SK-N-SH (cell line): Measurements from ENCODE around the gene GABRR2. TPM values are rescaled to one million over a fixed set of nuclear protein-coding genes. Genes with fewer than 3 reads are reported as not detected.
A peak's percentile ranks its signal among the peaks of the same experiment; 100 is the strongest.

Experiments
- CTCF ChIA-PET: fragments of 300-600, 350-600 bp; formaldehyde crosslinking; extraction: SDS; loops from one replicate; lab custom pipeline; 2021; lab: Yijun Ruan, JAX
- POLR2A ChIA-PET: fragments of 350-600 bp; sonication (Branson Sonifier 250); formaldehyde crosslinking; extraction: SDS; loops from one replicate; lab custom pipeline; 2020; ENCODE audit warnings: antibody characterized with exemption, inconsistent platforms; lab: Yijun Ruan, JAX
- DNase-seq: peaks from one replicate; pipeline ENCODE4 v3.0.0; 2012
- H2AFZ ChIP-seq: fragments of 200-600 bp; sonication (generic); 2 replicates; pipeline ENCODE4 v1.8.1; 2016; ENCODE audit warnings: antibody characterized with exemption, mild to moderate bottlenecking, low read depth
- H3F3A ChIP-seq: fragments of 200-600 bp; sonication (generic); replicated peaks from 2 replicates; pipeline ENCODE3; 2016; ENCODE audit warnings: antibody characterized with exemption, mild to moderate bottlenecking; ENCODE audit not compliant: insufficient read depth
- H3K27ac ChIP-seq, 2 experiments: fragments of 200-500 bp in 1 of 2; fragments of 200-600 bp in 1 of 2; sonication (Bioruptor generic) in 1 of 2; sonication (generic), shearing (Covaris generic) in 1 of 2; 2 replicates each; pipeline versions ENCODE4 v1.5.1 to v1.6.1; 2014 to 2016; ENCODE audit warnings: low read depth in 2 of 2, inconsistent platforms in 1 of 2, low read length in 1 of 2, mild to moderate bottlenecking in 1 of 2, mixed read lengths in 1 of 2
- H3K27me3 ChIP-seq: fragments of 200-600 bp; sonication (generic), shearing (Covaris generic); 2 replicates; pipeline ENCODE4 v1.6.1; 2016; ENCODE audit warnings: mixed run types; ENCODE audit not compliant: insufficient read depth
- H3K36me3 ChIP-seq, 2 experiments: fragments of 200-500 bp in 1 of 2; fragments of 200-600 bp in 1 of 2; sonication (Bioruptor generic) in 1 of 2; sonication (generic) in 1 of 2; replicated peaks in 1 of 2; 2 replicates each; pipeline versions ENCODE3 to v1.5.1; 2014 to 2016; ENCODE audit warnings: low read length in 1 of 2, mild to moderate bottlenecking in 1 of 2; ENCODE audit not compliant: insufficient read depth in 2 of 2, control insufficient read depth in 1 of 2
- H3K4me1 ChIP-seq, 2 experiments: fragments of 200-500 bp in 1 of 2; fragments of 200-600 bp in 1 of 2; sonication (Bioruptor generic) in 1 of 2; sonication (generic), shearing (Covaris generic) in 1 of 2; 2 replicates each; pipeline versions ENCODE4 v1.5.1 to v1.6.1; 2014 to 2016; ENCODE audit warnings: low read depth in 1 of 2, low read length in 1 of 2, mixed run types in 1 of 2; ENCODE audit not compliant: insufficient read depth in 2 of 2, control insufficient read depth in 1 of 2
- H3K4me2 ChIP-seq: fragments of 200-600 bp; sonication (generic), shearing (Covaris generic); 2 replicates; pipeline ENCODE4 v1.6.1; 2017; ENCODE audit warnings: mixed run types
- H3K4me3 ChIP-seq, 2 experiments: fragments of 200-500 bp in 1 of 2; fragments of 200-600 bp in 1 of 2; sonication (Bioruptor generic) in 1 of 2; sonication (generic), shearing (Covaris generic) in 1 of 2; 2 replicates each; pipeline versions ENCODE4 v1.5.1 to v1.8.1; 2014 to 2016; ENCODE audit warnings: low read depth in 2 of 2, inconsistent platforms in 1 of 2, low read length in 1 of 2, mild to moderate bottlenecking in 1 of 2, mixed read lengths in 1 of 2, moderate library complexity in 1 of 2
- H3K79me2 ChIP-seq: fragments of 200-600 bp; sonication (generic); 2 replicates; pipeline ENCODE4 v1.8.1; 2017; ENCODE audit warnings: mild to moderate bottlenecking; ENCODE audit not compliant: insufficient read depth
- H3K9ac ChIP-seq: fragments of 200-600 bp; sonication (generic); 2 replicates; pipeline ENCODE4 v1.6.1; 2017; ENCODE audit warnings: mixed run types
- H3K9me2 ChIP-seq: fragments of 200-600 bp; sonication (generic); 2 replicates; pipeline ENCODE4 v1.6.1; 2017; ENCODE audit warnings: mixed run types
- H3K9me3 ChIP-seq: fragments of 200-600 bp; sonication (generic); 2 replicates; pipeline ENCODE4 v1.6.1; 2017; ENCODE audit warnings: mixed run types, mild to moderate bottlenecking, moderate library complexity
- H4K20me1 ChIP-seq: fragments of 200-600 bp; sonication (generic); 2 replicates; pipeline ENCODE4 v1.6.1; 2017; ENCODE audit warnings: mild to moderate bottlenecking, mixed run types; ENCODE audit not compliant: insufficient read depth
- CTCF ChIP-seq: fragments of 200-600 bp; sonication (generic); IDR thresholded peaks from 2 replicates; pipeline ENCODE4 v1.6.1; 2017; ENCODE audit warnings: antibody characterized with exemption, mild to moderate bottlenecking, moderate library complexity
- EP300 ChIP-seq, 2 experiments: IDR thresholded peaks; 2 replicates each; pipeline versions ENCODE4 v1.4.0 to v1.6.1; 2012; ENCODE audit warnings: borderline replicate concordance in 1 of 2, low read depth in 1 of 2, low read length in 1 of 2
- MAX ChIP-seq: IDR thresholded peaks from 2 replicates; pipeline ENCODE4 v1.4.0; 2012; ENCODE audit warnings: low read depth
- MXI1 ChIP-seq: IDR thresholded peaks from 2 replicates; pipeline ENCODE4 v1.6.1; 2012; ENCODE audit warnings: mild to moderate bottlenecking, low read depth, low read length, improper control_type of control experiment
- NRF1 ChIP-seq: IDR thresholded peaks from 2 replicates; pipeline ENCODE4 v1.6.1; 2012; ENCODE audit warnings: low read depth, mild to moderate bottlenecking, low read length
- PBX3 ChIP-seq: IDR thresholded peaks from 2 replicates; pipeline ENCODE4; 2012
- RAD21 ChIP-seq: IDR thresholded peaks from 2 replicates; pipeline ENCODE4 v1.6.1; 2012; ENCODE audit warnings: mild to moderate bottlenecking, low read length
- RCOR1 ChIP-seq: fragments of 150-350 bp; IDR thresholded peaks from 2 replicates; pipeline ENCODE4 v1.6.1; 2017; ENCODE audit warnings: antibody characterized with exemption, low read length
- RFX5 ChIP-seq: IDR thresholded peaks from 2 replicates; pipeline ENCODE4 v1.6.1; 2012; ENCODE audit warnings: mild to moderate bottlenecking, improper control_type of control experiment, low read length
- SIN3A ChIP-seq: IDR thresholded peaks from 2 replicates; pipeline ENCODE4 v1.6.1; 2012; ENCODE audit warnings: low read depth, mild to moderate bottlenecking, low read length, moderate library complexity, borderline replicate concordance
- TAF1 ChIP-seq: IDR thresholded peaks from 2 replicates; pipeline ENCODE4 v1.6.1; 2012; ENCODE audit warnings: low read depth, mild to moderate bottlenecking, low read length, moderate library complexity, borderline replicate concordance
- USF1 ChIP-seq: IDR thresholded peaks from 2 replicates; pipeline ENCODE4 v1.4.0; 2012; ENCODE audit warnings: low read depth, borderline replicate concordance
- YY1 ChIP-seq: IDR thresholded peaks from 2 replicates; pipeline ENCODE4 v1.4.0; 2012; ENCODE audit warnings: low read depth, mild to moderate bottlenecking
- WGBS: methylation state at CpG from one replicate; pipeline ENCODE4 v1.1.6; 2017; ENCODE audit warnings: low lambda C conversion rate; 5-methylcytosine and 5-hydroxymethylcytosine counted together
- polyA plus RNA-seq, 3 experiments: library from polyadenylated mRNA; depleted of rRNA; stranded (reverse); fragments of >200 nt; gene quantifications; 2 replicates each; pipeline ENCODE4 v1.2.3, GENCODE V29; 2012

GABRR2 gene
- polyA plus RNA-seq, 1 of the 3 experiments (the other 2 are of a cell fraction): 0.18 TPM

GRCh38 chr6:89353118-89353556, 38.0 kb upstream of the GABRR2 start:
- H3K27ac ChIP-seq: peak overlapping the region; percentile 93
- H3K9me2 ChIP-seq: no peaks in the 10 kb centered on the region
- H3K27me3 ChIP-seq: no peaks in the 10 kb centered on the region
- H3F3A ChIP-seq: peaks cover 4% of the 10 kb centered on the region
- peak overlapping the region; percentile 96 for H3K9ac ChIP-seq
- peaks cover 12 to 20% of the 10 kb centered on the region in 2 experiments for H3K4me1 ChIP-seq
- CTCF ChIA-PET: interaction anchor here (1.4 to 4.5 kb wide), 3 partner anchors 14 to 236 kb away, joined by 3 to 34 read pairs (median 18); no protein-coding TSS in a partner anchor
- H3K4me2 ChIP-seq: peak overlapping the region; percentile 77; the same call in 1 of the 2 replicates
- peaks cover 49% of the 10 kb centered on the region for H3K79me2 ChIP-seq
- no peaks in the 10 kb centered on the region for H3K9me3 ChIP-seq
- H2AFZ ChIP-seq: peak overlapping the region; percentile 86
- WGBS: 51% methylated on average over 27 of the region's 27 CpGs
- POLR2A ChIA-PET: interaction anchor here (0.7 to 2.4 kb wide), 4 partner anchors 19 to 371 kb away, joined by 3 to 9 read pairs (median 4); partner anchors contain the start of gene PNRC1
- no peak for DNase-seq
- no peak for TF ChIP-seq SIN3A
- no peak for TF ChIP-seq RAD21
- no peak for TF ChIP-seq MAX
- H4K20me1 ChIP-seq: peaks cover 25% of the 10 kb centered on the region
- no peaks in the 10 kb centered on the region for H3K36me3 ChIP-seq
- H3K4me3 ChIP-seq: peak overlapping the region; percentile 87 to 89

GRCh38 chr6:89352278-89353117, 37.4 kb upstream of the GABRR2 start, which contains the start of gene UBE2J1:
Gene UBE2J1 (minus strand): TSS chr6:89352722. CDS start chr6:89352569, 153 bp downstream.
- ChIA-PET POLR2A (interaction anchor here (0.7 to 2.4 kb wide), 6 partner anchors 13 to 370 kb away, joined by 3 to 9 read pairs (median 4); partner anchors contain the start of gene PNRC1), CTCF (interaction anchor here (1.0 to 4.5 kb wide), 7 partner anchors 8 to 235 kb away, joined by 3 to 34 read pairs (median 3); no protein-coding TSS in a partner anchor)
- Histone ChIP-seq H3K4me2 (peak within 1 kb of the TSS; percentile 77), H3K27ac (peak within 1 kb of the TSS; percentile 93), H2AFZ (peak within 1 kb of the TSS; percentile 86), H4K20me1 (peaks cover 31% of the 10 kb centered on the region), H3K9ac (peak within 1 kb of the TSS; percentile 96), H3K27me3 (no peaks in the 10 kb centered on the region), H3K36me3 (no peaks in the 10 kb centered on the region), H3K79me2 (peaks cover 56% of the 10 kb centered on the region), H3K4me3 (peak within 1 kb of the TSS; percentile 87 to 89), H3F3A (peaks cover 7% of the 10 kb centered on the region), H3K9me2 (no peaks in the 10 kb centered on the region), H3K4me1 (peaks cover 16 to 26% of the 10 kb centered on the region in 2 experiments), H3K9me3 (no peaks in the 10 kb centered on the region)
- TF ChIP-seq TAF1: peak; percentile 72
- TF ChIP-seq MAX: peak; percentile 55
- peak; percentile 4; the same call in 1 of the 2 replicates for TF ChIP-seq CTCF
- 0 out of 2 replicates have a peak, but pooled peaks have one; percentile 29 for TF ChIP-seq YY1
- no peak for TF ChIP-seq USF1
- no peak for TF ChIP-seq RCOR1
- peak; percentile 54; the same call in 1 of the 2 replicates for TF ChIP-seq RFX5
- TF ChIP-seq MXI1: 0 out of 2 replicates have a peak, but pooled peaks have one; percentile 41
- TF ChIP-seq NRF1: peak; percentile 24; the same call in 1 of the 2 replicates
- TF ChIP-seq PBX3: peak; percentile 14; the same call in 1 of the 2 replicates
- TF ChIP-seq SIN3A: peak; percentile 48; the same call in 1 of the 2 replicates
- no peak for TF ChIP-seq EP300 (IDR thresholded peaks at IDR 0.05; ENCODE audit: borderline replicate concordance in 1 of 2, low read depth in 1 of 2, low read length in 1 of 2)
- DNase-seq: peak; percentile 95
- under 1% methylated on average over 22 of the region's 102 CpGs for WGBS
